ENCODE data around the gene KCNS3.

Gene KCNS3

GRCh38 chr2:17940091-17940630 is 61.7 kb downstream of the KCNS3 start:
- TF ChIP-seq EP300 (IDR thresholded peaks at IDR 0.05; ENCODE audit: borderline replicate concordance) (no peak), ZBTB7A (IDR thresholded peaks at IDR 0.05; ENCODE audit: low read depth) (no peak), NFIC (IDR thresholded peaks at IDR 0.05) (no peak), FOXM1 (IDR thresholded peaks at IDR 0.05; ENCODE audit: borderline replicate concordance, low read depth) (no peak), REST (IDR thresholded peaks at IDR 0.05; ENCODE audit: low read depth) (no peak)

- no peak for TF ChIP-seq NFIC (IDR thresholded peaks at IDR 0.05)
- TF ChIP-seq RAD21 (IDR thresholded peaks at IDR 0.05; ENCODE audit: low read depth), result no peak
- TF ChIP-seq USF1 (IDR thresholded peaks at IDR 0.05), result no peak
- TF ChIP-seq CREB1 (IDR thresholded peaks at IDR 0.05; ENCODE audit: low read depth), result no peak
- TF ChIP-seq FOXM1 (IDR thresholded peaks at IDR 0.05; ENCODE audit: borderline replicate concordance, low read depth), result no peak
- no peak for TF ChIP-seq EGR1 (IDR thresholded peaks at IDR 0.05)
- TF ChIP-seq CEBPB (IDR thresholded peaks at IDR 0.05), result no peak
- no peak for TF ChIP-seq TEAD4 (IDR thresholded peaks at IDR 0.05)
- no peak for TF ChIP-seq ZBTB7A (IDR thresholded peaks at IDR 0.05; ENCODE audit: low read depth)
- no peak for TF ChIP-seq EP300 (IDR thresholded peaks at IDR 0.05; ENCODE audit: borderline replicate concordance)
- TF ChIP-seq YY1 (IDR thresholded peaks at IDR 0.05; ENCODE audit: low read depth), result no peak
- TF ChIP-seq TAF1 (IDR thresholded peaks at IDR 0.05; ENCODE audit: low read depth), result no peak
- no peak for TF ChIP-seq REST (IDR thresholded peaks at IDR 0.05; ENCODE audit: low read depth)
- no peak for TF ChIP-seq MAX (IDR thresholded peaks at IDR 0.05)
- TF ChIP-seq TCF12 (IDR thresholded peaks at IDR 0.05; ENCODE audit: low read depth), result no peak
Observed at GRCh38 chr2:17943444-17943843, 65.0 kb downstream of the KCNS3 start.

- TF ChIP-seq ZBTB7A (IDR thresholded peaks at IDR 0.05; ENCODE audit: low read depth) (no peak), CREB1 (IDR thresholded peaks at IDR 0.05; ENCODE audit: low read depth) (no peak), EP300 (IDR thresholded peaks at IDR 0.05; ENCODE audit: borderline replicate concordance) (no peak), MAX (IDR thresholded peaks at IDR 0.05) (no peak), YY1 (IDR thresholded peaks at IDR 0.05; ENCODE audit: low read depth) (no peak), EGR1 (IDR thresholded peaks at IDR 0.05) (no peak), USF1 (IDR thresholded peaks at IDR 0.05) (no peak), REST (IDR thresholded peaks at IDR 0.05; ENCODE audit: low read depth) (no peak), TCF12 (IDR thresholded peaks at IDR 0.05; ENCODE audit: low read depth) (no peak), FOXM1 (IDR thresholded peaks at IDR 0.05; ENCODE audit: borderline replicate concordance, low read depth) (no peak), RAD21 (IDR thresholded peaks at IDR 0.05; ENCODE audit: low read depth) (no peak), NFIC (IDR thresholded peaks at IDR 0.05) (no peak), TEAD4 (IDR thresholded peaks at IDR 0.05) (no peak), TAF1 (IDR thresholded peaks at IDR 0.05; ENCODE audit: low read depth) (no peak), CEBPB (IDR thresholded peaks at IDR 0.05) (no peak)
Observed at GRCh38 chr2:17947113-17947512, 68.6 kb downstream of the KCNS3 start.

- TF ChIP-seq NFIC (IDR thresholded peaks at IDR 0.05) (no peak), REST (IDR thresholded peaks at IDR 0.05; ENCODE audit: low read depth) (no peak), TEAD4 (IDR thresholded peaks at IDR 0.05) (no peak), EP300 (IDR thresholded peaks at IDR 0.05; ENCODE audit: borderline replicate concordance) (no peak)
Observed at GRCh38 chr2:17950006-17950405, 71.5 kb downstream of the KCNS3 start.
